GM23338 (cell line): ENCODE measurements around the gene ZNF516.

Experiments used
- CTCF ChIP-seq, 2 experiments: fragments of 200-600 bp in 1 of 2; sonication (generic) in 1 of 2; conservative IDR thresholded peaks; 2 replicates each; pipeline versions ENCODE4 v1.5.1 to v1.6.1; 2016 to 2017; ENCODE audit warnings: antibody characterized with exemption in 2 of 2, low read depth in 2 of 2, mild to moderate bottlenecking in 2 of 2, moderate library complexity in 1 of 2
- EZH2 ChIP-seq: fragments of 200-600 bp; sonication (generic); IDR thresholded peaks from one replicate; pipeline ENCODE4 v1.8.0; 2017; ENCODE audit warnings: antibody characterized with exemption, mild to moderate bottlenecking, low read depth; ENCODE audit not compliant: unreplicated experiment
- POLR2AphosphoS5 ChIP-seq: IDR thresholded peaks from 2 replicates; pipeline ENCODE4 v1.6.1; 2016; ENCODE audit warnings: antibody characterized with exemption, low read depth

GRCh38 chr18:76504749-76505148 is 9.7 kb upstream of the ZNF516 start:
- TF ChIP-seq EZH2 (no peak), POLR2AphosphoS5 (no peak), CTCF (conservative IDR thresholded peaks at IDR 0.05; ENCODE audit: low read depth in 2 of 2) (no peak)
